SK-N-MC (cell line): ENCODE measurements around the gene SSH3.

Experiments
- EZH2 ChIP-seq: fragments of 200-600 bp; sonication (generic); IDR thresholded peaks from one replicate; pipeline ENCODE4 v1.6.1; 2017; ENCODE audit warnings: antibody characterized with exemption
- FOXP2 ChIP-seq: optimal IDR thresholded peaks from 2 replicates; pipeline ENCODE3; 2011; ENCODE audit warnings: mild to moderate bottlenecking, moderate library complexity; ENCODE audit not compliant: insufficient read depth; ENCODE audit errors: extremely low read length, control extremely low read depth
- POLR2AphosphoS5 ChIP-seq: IDR thresholded peaks from 2 replicates; pipeline ENCODE4 v1.6.1; 2012; ENCODE audit warnings: mild to moderate bottlenecking, low read depth, low read length, borderline replicate concordance

DNA sequence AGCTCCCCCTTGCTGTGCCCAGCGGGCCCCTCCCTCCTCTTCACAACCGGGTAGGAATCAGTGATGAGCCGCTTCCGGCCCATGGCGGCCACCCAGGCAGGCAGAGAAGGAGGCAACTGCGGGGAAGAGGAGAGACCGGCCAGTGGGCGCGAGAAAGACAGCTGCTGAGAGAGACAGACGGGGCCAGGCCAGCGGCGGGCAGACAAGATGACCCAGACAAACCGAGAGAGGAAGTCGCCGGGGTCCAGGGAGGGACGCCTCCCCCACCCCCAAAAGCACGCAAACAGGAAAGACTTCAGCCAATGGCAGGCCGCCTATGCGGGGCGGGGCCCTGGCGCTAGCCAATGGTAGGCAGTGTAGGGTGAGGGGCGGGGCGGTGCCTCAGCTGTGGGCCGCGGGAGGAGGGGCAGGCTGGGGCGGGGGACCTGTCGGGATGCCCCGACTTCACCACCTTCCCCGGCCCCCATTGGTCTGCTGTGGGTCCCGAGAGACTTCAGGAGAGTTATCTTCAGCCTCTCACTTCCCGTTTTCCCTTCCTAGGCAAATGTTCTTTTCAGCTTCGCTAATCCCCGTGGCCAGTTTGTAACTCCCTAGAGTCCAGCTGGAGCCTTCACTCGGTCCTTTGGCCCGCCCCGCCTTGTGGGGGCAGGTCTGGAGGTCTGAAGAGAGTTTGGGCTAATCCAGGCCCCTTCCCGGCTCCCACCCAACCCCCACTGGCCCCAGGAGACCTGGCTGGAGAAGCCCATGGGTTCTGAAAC, 50.2 kb downstream of the SSH3 start, which contains the start of gene POLD4:
- TF ChIP-seq POLR2AphosphoS5 (no peak), EZH2 (no peak), FOXP2 (no peak)
